ENCODE data around the gene USP2.
A peak's percentile ranks its signal among the peaks of the same experiment; 100 is the strongest.

The USP2 gene

DNA sequence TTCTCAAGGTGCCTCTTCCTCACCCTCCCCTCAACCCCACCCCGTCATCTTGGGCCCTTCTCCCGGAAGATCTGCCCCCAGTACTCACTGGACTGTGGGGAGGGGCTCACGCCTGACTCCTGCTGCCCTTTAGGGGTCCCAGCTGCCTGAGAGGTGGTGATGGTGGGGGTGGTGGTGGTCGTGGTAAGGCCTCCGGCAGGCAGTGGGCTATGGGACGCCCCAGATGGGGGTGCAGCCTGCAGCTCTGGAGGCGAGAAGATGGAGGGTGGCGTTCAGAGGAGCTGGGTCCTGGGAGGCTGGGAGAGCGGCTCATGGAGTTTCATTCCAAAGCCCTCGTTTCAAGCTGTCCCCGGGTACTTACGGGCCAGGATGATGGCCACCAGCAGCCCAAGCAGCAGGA, 35.8 kb downstream of the USP2 start:
- H3K36me3 ChIP-seq (ENCODE audit: control insufficient read depth in 1 of 2, insufficient read depth in 2 of 2, low read length in 2 of 2): no peaks in the 10 kb centered on the region
- H3K27me3 ChIP-seq (ENCODE audit: low read depth, low read length): no peaks in the 10 kb centered on the region
- peaks cover 0 to 16% of the 10 kb centered on the region in 2 donors for H3K4me1 ChIP-seq (ENCODE audit: control insufficient read depth in 1 of 2, insufficient read depth in 2 of 2, low read length in 2 of 2)
- no peak overlapping the region for H3K4me3 ChIP-seq (ENCODE audit: low read depth in 1 of 2, low read length in 2 of 2)
- no peak overlapping the region for H3K27ac ChIP-seq (ENCODE audit: low read length)
- no peaks in the 10 kb centered on the region for H3K9me3 ChIP-seq (ENCODE audit: control insufficient read depth in 1 of 2, low read length in 2 of 2)

- Histone ChIP-seq H3K4me1 (ENCODE audit: control insufficient read depth in 1 of 2, insufficient read depth in 2 of 2, low read length in 2 of 2) (peaks cover 0 to 26% of the 10 kb centered on the region in 2 donors), H3K36me3 (ENCODE audit: control insufficient read depth in 1 of 2, insufficient read depth in 2 of 2, low read length in 2 of 2) (no peaks in the 10 kb centered on the region), H3K4me3 (ENCODE audit: low read depth in 1 of 2, low read length in 2 of 2) (no peak overlapping the region), H3K27ac (ENCODE audit: low read length) (no peak overlapping the region), H3K27me3 (ENCODE audit: low read depth, low read length) (no peaks in the 10 kb centered on the region), H3K9me3 (ENCODE audit: control insufficient read depth in 1 of 2, low read length in 2 of 2) (no peaks in the 10 kb centered on the region)
Measured at GRCh38 chr11:119344291-119345010, 37.0 kb downstream of the USP2 start.

DNA sequence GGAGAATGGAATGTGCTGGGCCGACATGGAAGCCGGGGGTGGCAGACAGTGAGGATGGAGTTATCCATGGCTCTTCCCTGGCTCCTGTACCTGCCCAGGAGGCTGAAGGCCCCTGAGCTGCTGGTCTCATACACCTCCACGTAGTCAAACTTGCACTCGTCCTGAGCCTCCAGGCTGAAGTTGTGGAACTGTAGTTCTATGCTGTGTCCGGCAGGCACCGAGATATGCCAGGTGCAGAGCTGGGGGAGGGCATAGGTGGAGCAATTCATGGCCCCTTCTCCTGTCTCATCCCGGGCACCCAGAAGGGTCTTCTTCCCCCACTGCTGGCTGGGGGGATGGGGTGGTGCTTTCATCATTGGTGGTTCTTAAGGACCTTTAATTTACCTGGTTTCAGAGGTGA, 37.8 kb downstream of the USP2 start:
- Histone ChIP-seq H3K9me3 (ENCODE audit: control insufficient read depth in 1 of 2, low read length in 2 of 2) (no peaks in the 10 kb centered on the region), H3K27me3 (ENCODE audit: low read depth, low read length) (no peaks in the 10 kb centered on the region), H3K4me1 (ENCODE audit: control insufficient read depth in 1 of 2, insufficient read depth in 2 of 2, low read length in 2 of 2) (peaks cover 3 to 33% of the 10 kb centered on the region in 2 donors)

GRCh38 chr11:119342362-119343130, 38.9 kb downstream of the USP2 start:
- Histone ChIP-seq H3K9me3 (ENCODE audit: control insufficient read depth in 1 of 2, low read length in 2 of 2) (no peaks in the 10 kb centered on the region), H3K4me1 (ENCODE audit: control insufficient read depth in 1 of 2, insufficient read depth in 2 of 2, low read length in 2 of 2) (peaks cover 3 to 45% of the 10 kb centered on the region in 2 donors), H3K27ac (ENCODE audit: low read length) (no peak overlapping the region)

More for the DNA sequence above, 37.8 kb downstream of the USP2 start:
- H3K36me3 ChIP-seq (ENCODE audit: control insufficient read depth in 1 of 2, insufficient read depth in 2 of 2, low read length in 2 of 2): no peaks in the 10 kb centered on the region
- no peak overlapping the region for H3K4me3 ChIP-seq (ENCODE audit: low read depth in 1 of 2, low read length in 2 of 2)
- no peak overlapping the region for H3K27ac ChIP-seq (ENCODE audit: low read length)

DNA sequence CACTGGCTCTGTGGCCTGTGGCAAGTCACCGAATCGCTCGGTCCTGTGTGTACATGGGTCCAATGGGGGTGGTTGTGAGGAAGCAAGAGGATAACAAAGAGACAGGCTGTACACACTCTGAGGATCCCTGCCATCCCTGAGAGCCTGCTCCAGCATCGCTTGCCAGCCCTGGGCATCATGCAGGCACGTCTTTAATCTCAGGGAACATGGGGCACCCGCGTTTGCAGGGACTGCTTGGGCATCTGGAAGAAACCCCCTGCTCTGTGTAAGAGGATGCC, 39.5 kb downstream of the USP2 start:
- no peaks in the 10 kb centered on the region for H3K27me3 ChIP-seq (ENCODE audit: low read depth, low read length)
- no peak overlapping the region for H3K27ac ChIP-seq (ENCODE audit: low read length)
- H3K36me3 ChIP-seq (ENCODE audit: control insufficient read depth in 1 of 2, insufficient read depth in 2 of 2, low read length in 2 of 2): no peaks in the 10 kb centered on the region
- no peaks in the 10 kb centered on the region for H3K9me3 ChIP-seq (ENCODE audit: control insufficient read depth in 1 of 2, low read length in 2 of 2)
- H3K4me3 ChIP-seq (ENCODE audit: low read depth in 1 of 2, low read length in 2 of 2): no peak overlapping the region
- peaks cover 3 to 50% of the 10 kb centered on the region in 2 donors for H3K4me1 ChIP-seq (ENCODE audit: control insufficient read depth in 1 of 2, insufficient read depth in 2 of 2, low read length in 2 of 2)

More at GRCh38 chr11:119342362-119343130, 38.9 kb downstream of the USP2 start:
- H3K27me3 ChIP-seq (ENCODE audit: low read depth, low read length): no peaks in the 10 kb centered on the region
- H3K36me3 ChIP-seq (ENCODE audit: control insufficient read depth in 1 of 2, insufficient read depth in 2 of 2, low read length in 2 of 2): no peaks in the 10 kb centered on the region
- H3K4me3 ChIP-seq (ENCODE audit: low read depth in 1 of 2, low read length in 2 of 2): no peak overlapping the region

DNA sequence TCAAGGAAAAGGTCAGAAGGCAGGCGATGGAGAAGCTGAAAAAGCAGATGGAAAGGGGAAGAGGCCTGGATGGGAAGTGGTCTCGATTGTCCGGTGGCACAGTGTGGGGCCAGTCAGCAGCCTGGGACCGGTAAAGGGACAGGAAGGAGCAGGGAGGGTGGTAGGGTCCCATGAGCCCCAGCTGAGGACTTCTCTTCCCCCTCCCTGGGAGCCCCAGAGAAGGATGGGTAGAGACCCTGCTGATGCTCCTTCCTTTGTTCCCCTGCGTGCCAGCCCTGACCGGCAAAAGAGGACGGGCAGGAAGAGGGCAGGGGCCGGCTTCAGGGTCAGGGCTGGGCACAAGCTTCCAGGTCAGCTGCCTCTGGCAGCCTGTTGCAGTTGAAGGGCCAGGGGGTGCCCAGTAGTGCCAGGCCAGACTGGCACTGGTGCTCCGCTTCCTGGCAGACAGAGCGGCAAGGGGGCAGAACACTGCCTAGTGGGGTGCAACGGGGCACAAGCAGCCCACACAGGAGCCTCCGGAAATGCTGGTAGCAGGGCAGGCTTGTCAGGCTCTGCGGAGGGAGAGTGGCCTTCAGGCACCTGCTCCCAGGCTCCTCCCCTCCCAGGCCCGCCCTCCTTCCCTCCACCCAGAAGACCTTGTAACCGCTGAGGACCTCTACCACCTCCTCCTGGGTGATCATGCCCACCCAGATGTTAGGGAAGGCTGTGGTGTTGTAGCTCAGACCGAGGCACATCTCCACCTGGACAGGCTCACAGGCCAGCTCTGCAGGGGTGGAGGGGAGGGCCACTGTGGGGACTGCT, 40.1 kb downstream of the USP2 start:
- peak overlapping the region in 1 of 2 donors; percentile 67 for H3K4me3 ChIP-seq (ENCODE audit: low read depth in 1 of 2, low read length in 2 of 2)

GRCh38 chr11:119340335-119341221, 40.9 kb downstream of the USP2 start, which contains the start of gene C1QTNF5:
Gene C1QTNF5 (minus strand): TSS chr11:119340883. CDS start chr11:119340397, 486 bp downstream.
- H3K9me3 ChIP-seq (ENCODE audit: control insufficient read depth in 1 of 2, low read length in 2 of 2): no peaks in the 10 kb centered on the region
- peak within 1 kb of the TSS; percentile 48 to 67 for H3K4me3 ChIP-seq (ENCODE audit: low read depth in 1 of 2, low read length in 2 of 2)
- no peaks in the 10 kb centered on the region for H3K36me3 ChIP-seq (ENCODE audit: control insufficient read depth in 1 of 2, insufficient read depth in 2 of 2, low read length in 2 of 2)
- H3K4me1 ChIP-seq (ENCODE audit: control insufficient read depth in 1 of 2, insufficient read depth in 2 of 2, low read length in 2 of 2): peaks cover 4 to 57% of the 10 kb centered on the region in 2 donors
- peak within 1 kb of the TSS; percentile 61 for H3K27ac ChIP-seq (ENCODE audit: low read length)
- H3K27me3 ChIP-seq (ENCODE audit: low read depth, low read length): no peaks in the 10 kb centered on the region

More for the DNA sequence above, 40.1 kb downstream of the USP2 start:
- Histone ChIP-seq H3K27ac (ENCODE audit: low read length) (no peak overlapping the region), H3K9me3 (ENCODE audit: control insufficient read depth in 1 of 2, low read length in 2 of 2) (no peaks in the 10 kb centered on the region), H3K4me1 (ENCODE audit: control insufficient read depth in 1 of 2, insufficient read depth in 2 of 2, low read length in 2 of 2) (peaks cover 3 to 48% of the 10 kb centered on the region in 2 donors), H3K36me3 (ENCODE audit: control insufficient read depth in 1 of 2, insufficient read depth in 2 of 2, low read length in 2 of 2) (no peaks in the 10 kb centered on the region), H3K27me3 (ENCODE audit: low read depth, low read length) (no peaks in the 10 kb centered on the region)

GRCh38 chr11:119339589-119340334, 41.7 kb downstream of the USP2 start:
- Histone ChIP-seq H3K9me3 (ENCODE audit: control insufficient read depth in 1 of 2, low read length in 2 of 2) (no peaks in the 10 kb centered on the region), H3K4me1 (ENCODE audit: control insufficient read depth in 1 of 2, insufficient read depth in 2 of 2, low read length in 2 of 2) (peaks cover 12 to 65% of the 10 kb centered on the region in 2 donors), H3K4me3 (ENCODE audit: low read depth in 1 of 2, low read length in 2 of 2) (peak overlapping the region; percentile 48 to 67), H3K27ac (ENCODE audit: low read length) (peak overlapping the region; percentile 16), H3K27me3 (ENCODE audit: low read depth, low read length) (no peaks in the 10 kb centered on the region), H3K36me3 (ENCODE audit: control insufficient read depth in 1 of 2, insufficient read depth in 2 of 2, low read length in 2 of 2) (no peaks in the 10 kb centered on the region)

- peak overlapping the region; percentile 16 for H3K27ac ChIP-seq (ENCODE audit: low read length)
- H3K4me3 ChIP-seq (ENCODE audit: low read depth in 1 of 2, low read length in 2 of 2): peak overlapping the region; percentile 26 to 67
- no peaks in the 10 kb centered on the region for H3K27me3 ChIP-seq (ENCODE audit: low read depth, low read length)
- no peaks in the 10 kb centered on the region for H3K36me3 ChIP-seq (ENCODE audit: control insufficient read depth in 1 of 2, insufficient read depth in 2 of 2, low read length in 2 of 2)
- no peaks in the 10 kb centered on the region for H3K9me3 ChIP-seq (ENCODE audit: control insufficient read depth in 1 of 2, low read length in 2 of 2)
- peaks cover 12 to 66% of the 10 kb centered on the region in 2 donors for H3K4me1 ChIP-seq (ENCODE audit: control insufficient read depth in 1 of 2, insufficient read depth in 2 of 2, low read length in 2 of 2)
Measured at GRCh38 chr11:119338965-119339588, 42.4 kb downstream of the USP2 start.

All from muscle layer of duodenum (tissue), 2 donors.